IMR-90 (cell line): ENCODE measurements around the gene GSTT4. TPM values are rescaled to one million over a fixed set of nuclear protein-coding genes. Genes with fewer than 3 reads are reported as not detected.
A peak's percentile ranks its signal among the peaks of the same experiment; 100 is the strongest.
"Not testable (repeated sequence)": the region's sequence is repeated elsewhere in the genome, so short reads cannot be mapped to it uniquely, and the experiment has no call there.

Experiments
- ATAC-seq: fragments of 200-7000 bp; cut with Tn5 transposase; 2 replicates; pipeline ENCODE4 v1.9.1; 2020; ENCODE audit warnings: low read depth, mild to moderate bottlenecking, moderate library complexity
- BruUV-seq: library from RNA; stranded (reverse); fragments of 400-500 nt; replicated peaks from 2 replicates; lab custom pipeline; 2021; lab: Mats Ljungman, UMichigan
- CTCF ChIA-PET: fragments of 300-600 bp; formaldehyde crosslinking; extraction: SDS; loops from one replicate; lab custom pipeline; 2021; ENCODE audit warnings: antibody characterized with exemption; lab: Yijun Ruan, JAX
- POLR2A ChIA-PET: fragments of 300-600 bp; sonication (Branson Sonifier 250); formaldehyde crosslinking; loops from one replicate; lab custom pipeline; 2022; ENCODE audit warnings: antibody characterized with exemption; ENCODE audit not compliant: unreplicated experiment; lab: Charles Lee
- DNase-seq: peaks from one replicate; pipeline ENCODE4 v3.0.0; 2013
- H2AFZ ChIP-seq: replicated peaks from 2 replicates; pipeline ENCODE3; 2013; ENCODE audit warnings: low read length, mild to moderate bottlenecking; ENCODE audit not compliant: poor library complexity
- H2AK5ac ChIP-seq: 2 replicates; pipeline ENCODE4 v1.6.1; 2013; ENCODE audit warnings: low read depth, low read length, inconsistent platforms
- H2AK9ac ChIP-seq: replicated peaks from 2 replicates; pipeline ENCODE3; 2013; ENCODE audit warnings: mild to moderate bottlenecking, low read depth, low read length, moderate library complexity; ENCODE audit not compliant: poor library complexity
- H2BK120ac ChIP-seq: 2 replicates; pipeline ENCODE4 v1.6.1; 2013; ENCODE audit warnings: low read depth, low read length, inconsistent platforms
- H2BK15ac ChIP-seq: 3 replicates; pipeline ENCODE4 v1.6.1; 2013; ENCODE audit warnings: low read depth, low read length, inconsistent platforms
- H2BK20ac ChIP-seq: 2 replicates; pipeline ENCODE4 v1.6.1; 2013; ENCODE audit warnings: low read depth, mild to moderate bottlenecking, inconsistent platforms, low read length, moderate library complexity
- H2BK5ac ChIP-seq: 2 replicates; pipeline ENCODE4 v1.6.1; 2013; ENCODE audit warnings: mild to moderate bottlenecking, low read depth, low read length, inconsistent platforms; ENCODE audit not compliant: poor library complexity, severe bottlenecking
- H3K14ac ChIP-seq: replicated peaks from 2 replicates; pipeline ENCODE4 v1.6.1; 2013; ENCODE audit warnings: low read depth, low read length, inconsistent platforms
- H3K18ac ChIP-seq: 2 replicates; pipeline ENCODE4 v1.6.1; 2013; ENCODE audit warnings: low read depth, low read length, control low read depth
- H3K23ac ChIP-seq: 2 replicates; pipeline ENCODE4 v1.6.1; 2013; ENCODE audit warnings: low read depth, low read length, inconsistent platforms
- H3K27ac ChIP-seq: 2 replicates; pipeline ENCODE4 v1.5.1; 2013; ENCODE audit warnings: mild to moderate bottlenecking, control low read depth, low read length; ENCODE audit not compliant: insufficient read depth
- H3K27me3 ChIP-seq: 2 replicates; pipeline ENCODE4 v1.6.1; 2013; ENCODE audit warnings: low read length; ENCODE audit not compliant: control insufficient read depth, insufficient read depth
- H3K36me3 ChIP-seq: 2 replicates; pipeline ENCODE4 v1.6.1; 2013; ENCODE audit warnings: low read length, mixed read lengths; ENCODE audit not compliant: control insufficient read depth, insufficient read depth
- H3K4ac ChIP-seq: 2 replicates; pipeline ENCODE4 v1.6.1; 2013; ENCODE audit warnings: low read depth, low read length, inconsistent platforms
- H3K4me1 ChIP-seq: 2 replicates; pipeline ENCODE4 v1.6.1; 2013; ENCODE audit warnings: low read length, mixed read lengths; ENCODE audit not compliant: control insufficient read depth, insufficient read depth
- H3K4me2 ChIP-seq: 2 replicates; pipeline ENCODE4 v1.6.1; 2013; ENCODE audit warnings: low read depth, mild to moderate bottlenecking, control low read depth, low read length, moderate library complexity
- H3K4me3 ChIP-seq: 2 replicates; pipeline ENCODE4 v1.5.1; 2013; ENCODE audit warnings: low read depth, mild to moderate bottlenecking, control low read depth, low read length, moderate library complexity; ENCODE audit not compliant: insufficient read depth
- H3K56ac ChIP-seq: 2 replicates; pipeline ENCODE4 v1.6.1; 2013; ENCODE audit warnings: low read length, inconsistent platforms; ENCODE audit not compliant: insufficient read depth; ENCODE audit errors: extremely low read depth
- H3K79me1 ChIP-seq, 2 experiments: 2 replicates each; pipeline ENCODE4 v1.6.1; 2013; ENCODE audit warnings: low read length in 2 of 2, inconsistent platforms in 1 of 2, low read depth in 1 of 2
- H3K9ac ChIP-seq: 2 replicates; pipeline ENCODE4 v1.6.1; 2013; ENCODE audit warnings: low read depth, low read length, control low read depth
- H3K9me1 ChIP-seq: 2 replicates; pipeline ENCODE4 v1.6.1; 2013; ENCODE audit warnings: low read length, inconsistent platforms; ENCODE audit not compliant: insufficient read depth
- H3K9me3 ChIP-seq: 2 replicates; pipeline ENCODE4 v1.6.1; 2013; ENCODE audit warnings: low read length; ENCODE audit not compliant: control insufficient read depth, insufficient read depth
- H4K20me1 ChIP-seq: 2 replicates; pipeline ENCODE4 v1.6.1; 2013; ENCODE audit warnings: low read length, inconsistent platforms; ENCODE audit not compliant: insufficient read depth
- H4K5ac ChIP-seq: 2 replicates; pipeline ENCODE4 v1.6.1; 2013; ENCODE audit warnings: mild to moderate bottlenecking, low read depth, low read length, control low read depth
- H4K8ac ChIP-seq, 2 experiments: 2 replicates each; pipeline ENCODE4 v1.6.1; 2013; ENCODE audit warnings: low read depth in 2 of 2, low read length in 2 of 2, control low read depth in 1 of 2, inconsistent platforms in 1 of 2
- H4K91ac ChIP-seq: 2 replicates; pipeline ENCODE4 v1.6.1; 2013; ENCODE audit warnings: low read depth, low read length, inconsistent platforms; ENCODE audit not compliant: insufficient read depth
- WGBS, 2 experiments: methylation state at CpG; one replicate each; pipeline versions ENCODE4 v1.1.5 to v1.1.7; 2013; ENCODE audit warnings: missing lambda C conversion rate in 2 of 2; ENCODE audit not compliant: insufficient read length in 1 of 2; ENCODE audit errors: extremely low coverage in 2 of 2; 5-methylcytosine and 5-hydroxymethylcytosine counted together
- dilution Hi-C: fragments of 300-500 bp; cut with HindIII; formaldehyde crosslinking; loops from one replicate; pipeline ENCODE4 v1.14.3; 2018; ENCODE audit warnings: low sequenced_read_pairs; ENCODE audit not compliant: unreplicated experiment
- in situ Hi-C: fragments of 300-500 bp; cut with MboI; formaldehyde crosslinking; loops from 3 replicates; pipeline ENCODE4 v1.14.3; 2019; ENCODE audit warnings: low sequenced_read_pairs, inconsistent platforms, mixed read lengths
- intact Hi-C: fragments of 100-400 bp; cut with micrococcal nuclease; formaldehyde crosslinking; loops from 2 replicates; pipeline ENCODE4 v1.10.0; 2022
- polyA plus RNA-seq, 3 experiments: library from polyadenylated mRNA; depleted of rRNA; stranded (reverse); fragments of >200 nt; gene quantifications; 2 replicates each; pipeline ENCODE4 v1.2.3, GENCODE V29; 2012; ENCODE audit warnings: low replicate concordance in 1 of 3
- total RNA-seq: library from RNA; depleted of rRNA; stranded (reverse); fragments of >200 nt; gene quantifications from 2 replicates; pipeline ENCODE4 v1.2.3, GENCODE V29; 2012

Gene GSTT4
- total and polyA plus RNA-seq, 2 of the 4 experiments (the other 2 are of a cell fraction) = not detected

GRCh38 chr22:23979557-23980240 lies 25.6 kb downstream of the GSTT4 start, which contains the start of gene GSTT2:
GSTT2 (plus strand) TSS chr22:23980134.
- H4K91ac ChIP-seq, DNase-seq, H2AK9ac ChIP-seq, H3K4me1 ChIP-seq, BruUV-seq, H2BK5ac ChIP-seq, H3K9me3 ChIP-seq, H2BK15ac ChIP-seq, CTCF ChIA-PET, dilution Hi-C loops, H3K36me3 ChIP-seq, H4K8ac ChIP-seq, H2AFZ ChIP-seq, POLR2A ChIA-PET, H3K56ac ChIP-seq, H3K14ac ChIP-seq, H4K5ac ChIP-seq, H2BK120ac ChIP-seq, H3K9ac ChIP-seq, H3K4me3 ChIP-seq, H2BK20ac ChIP-seq, H3K4ac ChIP-seq, in situ Hi-C loops, H3K79me1 ChIP-seq, H3K27me3 ChIP-seq, H2AK5ac ChIP-seq, H3K18ac ChIP-seq, H3K9me1 ChIP-seq, H4K20me1 ChIP-seq, H3K4me2 ChIP-seq, H3K27ac ChIP-seq, H3K23ac ChIP-seq: not testable (repeated sequence)
- no CpG with 5 or more reads among the region's 41 CpGs for WGBS, 2 experiments
- peak; percentile 97 for ATAC-seq
- intact Hi-C loops = loop anchor here (10.0 kb wide), 2 partner anchors 195 to 265 kb away; partner anchors contain the start of gene GGT5

GRCh38 chr22:23977304-23977703 lies 27.9 kb downstream of the GSTT4 start:
- H3K18ac ChIP-seq, H2BK15ac ChIP-seq, H3K36me3 ChIP-seq, H3K9me1 ChIP-seq, H3K27me3 ChIP-seq, H2AK5ac ChIP-seq, POLR2A ChIA-PET, H2AFZ ChIP-seq, H4K20me1 ChIP-seq, H3K23ac ChIP-seq, H3K4me3 ChIP-seq, in situ Hi-C loops, BruUV-seq, ATAC-seq, H3K9me3 ChIP-seq, H4K8ac ChIP-seq, H3K27ac ChIP-seq, H3K14ac ChIP-seq, H2BK120ac ChIP-seq, H4K91ac ChIP-seq, H3K4ac ChIP-seq, DNase-seq, H3K56ac ChIP-seq, H3K4me1 ChIP-seq, H3K4me2 ChIP-seq, dilution Hi-C loops, H3K79me1 ChIP-seq, H3K9ac ChIP-seq, H2BK20ac ChIP-seq, H4K5ac ChIP-seq, H2AK9ac ChIP-seq, CTCF ChIA-PET, H2BK5ac ChIP-seq, intact Hi-C loops: not testable (repeated sequence)
- no CpG with 5 or more reads among the region's 12 CpGs for WGBS, 2 experiments
